Osteoblast (primary cell): ENCODE measurements around the gene ATE1. TPM values are rescaled to one million over a fixed set of nuclear protein-coding genes. Genes with fewer than 3 reads are reported as not detected.

Source experiments
- DNase-seq: peaks from one replicate; pipeline ENCODE4 v3.0.0; 2011; ENCODE audit warnings: low spot score, mixed read lengths; ENCODE audit not compliant: insufficient read length; ENCODE audit errors: missing footprints
- H2AFZ ChIP-seq: 2 replicates; pipeline ENCODE4 v1.6.0; 2011; ENCODE audit warnings: mild to moderate bottlenecking, low read length
- H3K27ac ChIP-seq: 2 replicates; pipeline ENCODE4 v1.5.1; 2011; ENCODE audit warnings: mild to moderate bottlenecking, low read depth, low read length, moderate library complexity
- H3K27me3 ChIP-seq: 2 replicates; pipeline ENCODE4 v1.6.0; 2012; ENCODE audit warnings: mild to moderate bottlenecking, control low read depth, inconsistent platforms, low read length, moderate library complexity; ENCODE audit not compliant: insufficient read depth
- H3K36me3 ChIP-seq: 2 replicates; pipeline ENCODE4 v1.5.1; 2011; ENCODE audit warnings: mild to moderate bottlenecking, low read length, control low read depth, moderate library complexity; ENCODE audit not compliant: insufficient read depth
- H3K4me1 ChIP-seq: 2 replicates; pipeline ENCODE4 v1.5.1; 2011; ENCODE audit warnings: mild to moderate bottlenecking, low read length, control low read depth, moderate library complexity; ENCODE audit not compliant: insufficient read depth
- H3K4me2 ChIP-seq: 2 replicates; pipeline ENCODE4 v1.6.0; 2011; ENCODE audit warnings: mild to moderate bottlenecking, low read length; ENCODE audit not compliant: insufficient read depth
- H3K4me3 ChIP-seq: fragments of 200-600 bp; sonication (generic); 3 replicates; pipeline ENCODE4 v1.5.1; 2012; ENCODE audit warnings: mild to moderate bottlenecking, low read length, inconsistent platforms; ENCODE audit not compliant: insufficient read depth
- H3K79me2 ChIP-seq: 2 replicates; pipeline ENCODE4 v1.6.0; 2012; ENCODE audit warnings: mild to moderate bottlenecking, low read length, control low read depth, inconsistent platforms; ENCODE audit not compliant: insufficient read depth
- H3K9me3 ChIP-seq: 2 replicates; pipeline ENCODE4 v1.5.1; 2011; ENCODE audit warnings: low read depth, low read length, control low read depth
- H4K20me1 ChIP-seq: 2 replicates; pipeline ENCODE4 v1.6.0; 2012; ENCODE audit warnings: mild to moderate bottlenecking, low read length, control low read depth; ENCODE audit not compliant: insufficient read depth
- CTCF ChIP-seq: IDR thresholded peaks from 2 replicates; pipeline ENCODE4 v1.5.1; 2011; ENCODE audit warnings: mild to moderate bottlenecking, low read depth, low read length, moderate library complexity; ENCODE audit errors: extremely low read depth
- total RNA-seq: library from RNA; depleted of rRNA; stranded (reverse); fragments of >200 nt; gene quantifications from 2 replicates; pipeline ENCODE4 v1.2.3, GENCODE V29; 2012

ATE1 gene
- 21.0 and 29.8 TPM in 2 replicates for total RNA-seq

- H3K36me3 ChIP-seq = no peaks in the 10 kb centered on the region
- no peak for TF ChIP-seq CTCF
- H3K9me3 ChIP-seq = no peaks in the 10 kb centered on the region
- H3K4me1 ChIP-seq = peaks cover 10% of the 10 kb centered on the region
- peaks cover 40% of the 10 kb centered on the region for H3K79me2 ChIP-seq
- peak within 1 kb of the TSS; percentile 96 for H3K27ac ChIP-seq
- H3K27me3 ChIP-seq = no peaks in the 10 kb centered on the region
- H4K20me1 ChIP-seq = no peaks in the 10 kb centered on the region
- peak within 1 kb of the TSS; percentile 98 for H3K4me2 ChIP-seq
- peak within 1 kb of the TSS; percentile 98 for H3K4me3 ChIP-seq
- peak; percentile 98 for DNase-seq
- peak within 1 kb of the TSS; percentile 95 for H2AFZ ChIP-seq
These were observed at the start of gene ATE1 for GRCh38 chr10:121927841-121928527. TSS of gene ATE1 (minus strand) at chr10:121928031. CDS start at chr10:121927949, 82 bp downstream.

GRCh38 chr10:121976607-121977006, 48.8 kb upstream of the ATE1 start:
- Histone ChIP-seq H3K36me3 (no peaks in the 10 kb centered on the region), H3K4me2 (no peak overlapping the region), H4K20me1 (peaks cover 3% of the 10 kb centered on the region), H3K4me3 (no peak overlapping the region), H3K4me1 (peaks cover 14% of the 10 kb centered on the region), H3K9me3 (no peaks in the 10 kb centered on the region), H3K79me2 (peaks cover 16% of the 10 kb centered on the region), H3K27me3 (no peaks in the 10 kb centered on the region), H3K27ac (no peak overlapping the region), H2AFZ (no peak overlapping the region)
- DNase-seq = peak; percentile 80
- no peak for TF ChIP-seq CTCF

- Histone ChIP-seq H3K9me3 (no peaks in the 10 kb centered on the region), H3K36me3 (peaks cover under 1% of the 10 kb centered on the region), H3K27me3 (no peaks in the 10 kb centered on the region), H3K79me2 (peaks cover 16% of the 10 kb centered on the region), H3K4me2 (peak overlapping the region; percentile 95), H2AFZ (peak overlapping the region; percentile 94), H4K20me1 (peaks cover 3% of the 10 kb centered on the region), H3K4me3 (peak overlapping the region; percentile 89), H3K27ac (no peak overlapping the region), H3K4me1 (peaks cover 14% of the 10 kb centered on the region)
- TF ChIP-seq CTCF = peak; percentile 60
- DNase-seq = no peak
These were observed 47.7 kb upstream of the ATE1 start for GRCh38 chr10:121975295-121976086.
